ENCODE measurements around the gene FSCB.
"Not testable (repeated sequence)": the region's sequence is repeated elsewhere in the genome, so short reads cannot be mapped to it uniquely, and the experiment has no call there.

Gene FSCB

GRCh38 chr14:44507183-44507582 is at the start of gene FSCB:
Gene FSCB, minus strand, starts transcription at chr14:44507283. Its CDS starts 296 bp downstream, at chr14:44506987.
- DNase-seq (ENCODE audit: low read depth in 2 of 2): no peak

- DNase-seq (ENCODE audit: low read depth in 2 of 2): no peak
Measured at GRCh38 chr14:44531658-44532057, 24.6 kb upstream of the FSCB start.

GRCh38 chr14:44530475-44530874 is 23.4 kb upstream of the FSCB start:
- DNase-seq (ENCODE audit: low read depth in 2 of 2): no peak

GRCh38 chr14:44529026-44529425 is 21.9 kb upstream of the FSCB start:
- DNase-seq (ENCODE audit: low read depth in 2 of 2): no peak

GRCh38 chr14:44528180-44528579 is 21.1 kb upstream of the FSCB start:
- no peak for DNase-seq (ENCODE audit: low read depth in 2 of 2)

GRCh38 chr14:44525237-44525636 is 18.2 kb upstream of the FSCB start:
- DNase-seq (ENCODE audit: low read depth in 2 of 2): no peak

- DNase-seq (ENCODE audit: low read depth in 2 of 2): not testable (repeated sequence)
Measured at GRCh38 chr14:44515668-44516067, 8.6 kb upstream of the FSCB start.

GRCh38 chr14:44508834-44509233 is 1.8 kb upstream of the FSCB start:
- DNase-seq (ENCODE audit: low read depth in 2 of 2): no peak

- DNase-seq (ENCODE audit: low read depth in 2 of 2): no peak
Measured at GRCh38 chr14:44505588-44505987, 1.5 kb downstream of the FSCB start.

GRCh38 chr14:44497148-44497547 is 9.9 kb downstream of the FSCB start:
- no peak for DNase-seq (ENCODE audit: low read depth in 2 of 2)

GRCh38 chr14:44494137-44494536 is 12.9 kb downstream of the FSCB start:
- DNase-seq (ENCODE audit: low read depth in 2 of 2): no peak

GRCh38 chr14:44490966-44491365 is 16.1 kb downstream of the FSCB start:
- no peak for DNase-seq (ENCODE audit: low read depth in 2 of 2)

- no peak for DNase-seq (ENCODE audit: low read depth in 2 of 2)
Measured at GRCh38 chr14:44477953-44478352, 29.1 kb downstream of the FSCB start.

GRCh38 chr14:44468771-44469170 is 38.3 kb downstream of the FSCB start:
- no peak for DNase-seq (ENCODE audit: low read depth in 2 of 2)

GRCh38 chr14:44463356-44464004 is 43.6 kb downstream of the FSCB start:
- DNase-seq (ENCODE audit: low read depth in 2 of 2): no peak

GRCh38 chr14:44462381-44462780 is 44.7 kb downstream of the FSCB start:
- DNase-seq (ENCODE audit: low read depth in 2 of 2): no peak

- no peak for DNase-seq (ENCODE audit: low read depth in 2 of 2)
Measured at GRCh38 chr14:44461811-44462210, 45.3 kb downstream of the FSCB start.

All from stimulated activated CD4-positive, alpha-beta T cell treated with anti-CD3 and anti-CD28 coated beads, Interleukin-12 subunit alpha, Interleukin-12 subunit beta, amount 100 ng/mL, for 24 hours (primary cell).